ENCODE measurements around the gene SEMA3F.

- no peak for TF ChIP-seq CTCF (IDR thresholded peaks at IDR 0.05; ENCODE audit: low read length)
- TF ChIP-seq EZH2phosphoT487 (IDR thresholded peaks at IDR 0.05; ENCODE audit: low read length) = no peak
- no peak for TF ChIP-seq EZH2 (optimal IDR thresholded peaks at IDR 0.05; ENCODE audit: low read depth, low read length)
Measured at GRCh38 chr3:50122071-50122470, 33.1 kb upstream of the SEMA3F start.
